LNCaP clone FGC (cell line): ENCODE measurements around the gene SLC6A6.

Source experiments
- DNase-seq: peaks from one replicate; pipeline ENCODE4 v3.0.0-alpha.2; 2011; ENCODE audit warnings: low read depth
- H3K4me3 ChIP-seq: 2 replicates; pipeline ENCODE4 v1.5.1; 2011; ENCODE audit warnings: mild to moderate bottlenecking, low read depth, low read length, control low read depth
- CTCF ChIP-seq: IDR thresholded peaks from 2 replicates; pipeline ENCODE4 v1.5.1; 2012; ENCODE audit warnings: mild to moderate bottlenecking; ENCODE audit not compliant: control insufficient read depth, insufficient read depth; ENCODE audit errors: extremely low read depth

Gene SLC6A6

GRCh38 chr3:14440531-14441239, 38.3 kb downstream of the SLC6A6 start:
- TF ChIP-seq CTCF, result no peak
- H3K4me3 ChIP-seq, result no peak overlapping the region
- no peak for DNase-seq

DNA sequence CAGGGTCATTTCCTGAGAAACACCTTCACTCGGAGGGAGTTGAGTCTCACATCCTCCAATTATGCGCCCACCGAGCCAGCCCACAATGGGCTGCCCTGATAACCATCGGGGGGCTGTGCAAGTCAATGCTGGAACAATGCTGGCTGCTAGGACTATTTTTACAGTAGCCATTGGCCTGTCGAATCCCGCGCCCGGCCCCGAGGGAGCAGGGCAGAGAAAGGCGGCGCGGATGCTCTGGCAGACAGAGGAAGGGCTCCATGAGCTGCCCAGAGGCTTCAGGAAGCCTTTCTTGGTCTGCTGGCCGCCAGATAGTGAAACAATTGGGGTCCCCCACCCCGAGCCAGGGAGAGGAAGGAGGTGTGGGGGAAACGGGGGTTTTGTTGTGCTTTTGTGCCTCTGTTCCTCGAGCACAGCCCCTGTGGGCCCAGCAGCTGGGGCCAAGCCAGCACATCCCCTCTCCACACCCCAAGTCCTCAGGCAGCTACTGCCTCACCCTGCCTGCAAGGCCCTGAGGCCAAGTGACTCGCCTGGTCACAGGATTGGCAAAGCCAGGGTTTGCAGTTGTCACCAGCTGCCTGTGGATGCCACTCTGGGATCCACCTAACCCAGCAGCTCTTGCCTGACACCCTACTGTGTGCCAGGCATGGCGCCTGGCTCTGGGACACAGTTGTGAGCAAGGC, 39.0 kb downstream of the SLC6A6 start:
- no peak for DNase-seq
- no peak for TF ChIP-seq CTCF
- H3K4me3 ChIP-seq, result no peak overlapping the region

GRCh38 chr3:14441920-14442300, 39.5 kb downstream of the SLC6A6 start:
- no peak for TF ChIP-seq CTCF
- H3K4me3 ChIP-seq, result no peak overlapping the region
- DNase-seq, result no peak

GRCh38 chr3:14444380-14444779, 42.0 kb downstream of the SLC6A6 start:
- DNase-seq, result no peak
- no peak for TF ChIP-seq CTCF
- no peak overlapping the region for H3K4me3 ChIP-seq

- TF ChIP-seq CTCF, result no peak
- DNase-seq, result no peak
- no peak overlapping the region for H3K4me3 ChIP-seq
Observed at GRCh38 chr3:14445773-14446172, 43.4 kb downstream of the SLC6A6 start.

- no peak for DNase-seq
- TF ChIP-seq CTCF, result no peak
- no peak overlapping the region for H3K4me3 ChIP-seq
Observed at GRCh38 chr3:14446988-14447570, 44.7 kb downstream of the SLC6A6 start.
